ENCODE data around the gene RTP2. TPM values are rescaled to one million over a fixed set of nuclear protein-coding genes. Genes with fewer than 3 reads are reported as not detected.
A peak's percentile ranks its signal among the peaks of the same experiment; 100 is the strongest.

RTP2 gene
- total RNA-seq, 1 experiment from 2014 or later: not detected

DNA sequence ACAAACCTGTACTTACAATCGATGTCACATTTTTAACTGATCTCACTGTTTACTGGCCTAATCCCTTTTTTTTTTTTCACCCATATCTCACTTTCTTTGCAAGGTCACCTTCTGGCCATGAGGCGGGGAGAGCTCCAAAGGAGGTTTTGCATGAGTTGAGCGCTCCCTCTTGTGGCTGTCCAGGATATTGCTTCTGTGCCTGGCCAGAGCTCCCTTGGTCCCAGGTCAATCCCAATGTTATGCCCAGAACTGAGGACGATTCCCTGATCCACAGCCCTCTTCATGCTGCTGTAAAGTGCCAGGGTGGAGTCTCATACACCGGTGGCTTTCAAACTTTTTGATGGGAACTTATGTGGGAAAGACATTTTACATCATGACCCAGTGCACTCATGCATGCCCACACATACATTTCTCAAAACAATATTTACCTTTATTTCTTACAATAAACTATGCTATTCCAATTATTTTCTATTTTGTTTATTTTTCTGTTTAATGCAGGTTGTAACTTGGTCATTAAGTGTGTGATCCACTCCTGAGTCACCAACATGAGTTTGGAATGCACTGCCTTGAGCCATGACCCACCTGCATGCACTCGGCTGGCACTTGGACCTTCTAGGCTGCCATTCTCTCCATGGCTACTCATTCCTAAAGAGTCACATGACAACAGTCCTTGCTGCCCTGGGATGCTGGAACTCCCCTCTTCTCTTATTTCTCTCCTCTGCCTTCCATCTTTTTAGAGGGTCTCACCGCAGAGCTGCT, 22.5 kb downstream of the RTP2 start:
- RAD21 ChIA-PET (ENCODE audit: low non-redundant PET in 1 of 2, low total read pairs in 2 of 2, uncharacterized antibody in 2 of 2, unreplicated experiment in 2 of 2): interaction anchor here (0.9 to 2.8 kb wide), 10 partner anchors 34 to 460 kb away, joined by 3 to 64 read pairs (median 4); no protein-coding TSS in a partner anchor
- BruUV-seq (replicated peaks): no TSS peak
- peak; percentile 94 for ATAC-seq
- peak; percentile 64 for DNase-seq (ENCODE audit: low read depth, low spot score)
- POLR2A ChIA-PET: interaction anchor here (1.7 kb wide), 1 partner anchor 360 kb away, joined by 14 read pairs; no protein-coding TSS in a partner anchor
- Histone ChIP-seq H3K36me3 (ENCODE audit: control insufficient read depth in 1 of 2, insufficient read depth in 2 of 2, low read length in 2 of 2) (no peaks in the 10 kb centered on the region), H3K79me2 (ENCODE audit: insufficient read depth, low read length) (no peaks in the 10 kb centered on the region), H3K9ac (ENCODE audit: low read length) (no peak overlapping the region), H3K9me2 (ENCODE audit: insufficient read depth) (no peaks in the 10 kb centered on the region), H3K4me3 (replicated peaks in 1 of 2; ENCODE audit: low read depth in 1 of 2, low read length in 2 of 2) (no peak overlapping the region), H3K9me3 (ENCODE audit: control insufficient read depth in 1 of 2, insufficient read depth in 1 of 2, low read depth in 1 of 2, low read length in 2 of 2) (no peaks in the 10 kb centered on the region), H3K27me3 (ENCODE audit: insufficient read depth, low read length) (peaks cover 11% of the 10 kb centered on the region), H3K4me2 (ENCODE audit: low read length) (no peak overlapping the region), H2AFZ (ENCODE audit: low read depth, low read length, poor library complexity, severe bottlenecking) (peak overlapping the region; percentile 58), H3K4me1 (ENCODE audit: control insufficient read depth in 1 of 2, insufficient read depth in 2 of 2, low read length in 2 of 2) (no peaks in the 10 kb centered on the region), H4K20me1 (ENCODE audit: insufficient read depth) (no peaks in the 10 kb centered on the region), H3K27ac (ENCODE audit: low read depth, low read length) (no peak overlapping the region)
- no peak for TF ChIP-seq FOSL1 (IDR thresholded peaks at IDR 0.05; ENCODE audit: low read depth)
- TF ChIP-seq, protein P1, sequence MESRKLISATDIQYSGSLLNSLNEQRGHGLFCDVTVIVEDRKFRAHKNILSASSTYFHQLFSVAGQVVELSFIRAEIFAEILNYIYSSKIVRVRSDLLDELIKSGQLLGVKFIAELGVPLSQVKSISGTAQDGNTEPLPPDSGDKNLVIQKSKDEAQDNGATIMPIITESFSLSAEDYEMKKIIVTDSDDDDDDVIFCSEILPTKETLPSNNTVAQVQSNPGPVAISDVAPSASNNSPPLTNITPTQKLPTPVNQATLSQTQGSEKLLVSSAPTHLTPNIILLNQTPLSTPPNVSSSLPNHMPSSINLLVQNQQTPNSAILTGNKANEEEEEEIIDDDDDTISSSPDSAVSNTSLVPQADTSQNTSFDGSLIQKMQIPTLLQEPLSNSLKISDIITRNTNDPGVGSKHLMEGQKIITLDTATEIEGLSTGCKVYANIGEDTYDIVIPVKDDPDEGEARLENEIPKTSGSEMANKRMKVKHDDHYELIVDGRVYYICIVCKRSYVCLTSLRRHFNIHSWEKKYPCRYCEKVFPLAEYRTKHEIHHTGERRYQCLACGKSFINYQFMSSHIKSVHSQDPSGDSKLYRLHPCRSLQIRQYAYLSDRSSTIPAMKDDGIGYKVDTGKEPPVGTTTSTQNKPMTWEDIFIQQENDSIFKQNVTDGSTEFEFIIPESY (IDR thresholded peaks at IDR 0.05; ENCODE audit: extremely low read depth, insufficient replicate concordance, low read length): no peak
- TF ChIP-seq, protein P2, sequence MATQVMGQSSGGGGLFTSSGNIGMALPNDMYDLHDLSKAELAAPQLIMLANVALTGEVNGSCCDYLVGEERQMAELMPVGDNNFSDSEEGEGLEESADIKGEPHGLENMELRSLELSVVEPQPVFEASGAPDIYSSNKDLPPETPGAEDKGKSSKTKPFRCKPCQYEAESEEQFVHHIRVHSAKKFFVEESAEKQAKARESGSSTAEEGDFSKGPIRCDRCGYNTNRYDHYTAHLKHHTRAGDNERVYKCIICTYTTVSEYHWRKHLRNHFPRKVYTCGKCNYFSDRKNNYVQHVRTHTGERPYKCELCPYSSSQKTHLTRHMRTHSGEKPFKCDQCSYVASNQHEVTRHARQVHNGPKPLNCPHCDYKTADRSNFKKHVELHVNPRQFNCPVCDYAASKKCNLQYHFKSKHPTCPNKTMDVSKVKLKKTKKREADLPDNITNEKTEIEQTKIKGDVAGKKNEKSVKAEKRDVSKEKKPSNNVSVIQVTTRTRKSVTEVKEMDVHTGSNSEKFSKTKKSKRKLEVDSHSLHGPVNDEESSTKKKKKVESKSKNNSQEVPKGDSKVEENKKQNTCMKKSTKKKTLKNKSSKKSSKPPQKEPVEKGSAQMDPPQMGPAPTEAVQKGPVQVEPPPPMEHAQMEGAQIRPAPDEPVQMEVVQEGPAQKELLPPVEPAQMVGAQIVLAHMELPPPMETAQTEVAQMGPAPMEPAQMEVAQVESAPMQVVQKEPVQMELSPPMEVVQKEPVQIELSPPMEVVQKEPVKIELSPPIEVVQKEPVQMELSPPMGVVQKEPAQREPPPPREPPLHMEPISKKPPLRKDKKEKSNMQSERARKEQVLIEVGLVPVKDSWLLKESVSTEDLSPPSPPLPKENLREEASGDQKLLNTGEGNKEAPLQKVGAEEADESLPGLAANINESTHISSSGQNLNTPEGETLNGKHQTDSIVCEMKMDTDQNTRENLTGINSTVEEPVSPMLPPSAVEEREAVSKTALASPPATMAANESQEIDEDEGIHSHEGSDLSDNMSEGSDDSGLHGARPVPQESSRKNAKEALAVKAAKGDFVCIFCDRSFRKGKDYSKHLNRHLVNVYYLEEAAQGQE (IDR thresholded peaks at IDR 0.05; ENCODE audit: low read depth): no peak
- TF ChIP-seq, protein P3, sequence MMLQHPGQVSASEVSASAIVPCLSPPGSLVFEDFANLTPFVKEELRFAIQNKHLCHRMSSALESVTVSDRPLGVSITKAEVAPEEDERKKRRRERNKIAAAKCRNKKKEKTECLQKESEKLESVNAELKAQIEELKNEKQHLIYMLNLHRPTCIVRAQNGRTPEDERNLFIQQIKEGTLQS (IDR thresholded peaks at IDR 0.05): no peak
- no peak for TF ChIP-seq SIN3A (IDR thresholded peaks at IDR 0.05; ENCODE audit: low read depth)
- peak; percentile 92 for TF ChIP-seq RAD21 (IDR thresholded peaks at IDR 0.05; ENCODE audit: low read depth)
- no peak for TF ChIP-seq SP1 (IDR thresholded peaks at IDR 0.05; ENCODE audit: low read depth)
- TF ChIP-seq, protein P4, sequence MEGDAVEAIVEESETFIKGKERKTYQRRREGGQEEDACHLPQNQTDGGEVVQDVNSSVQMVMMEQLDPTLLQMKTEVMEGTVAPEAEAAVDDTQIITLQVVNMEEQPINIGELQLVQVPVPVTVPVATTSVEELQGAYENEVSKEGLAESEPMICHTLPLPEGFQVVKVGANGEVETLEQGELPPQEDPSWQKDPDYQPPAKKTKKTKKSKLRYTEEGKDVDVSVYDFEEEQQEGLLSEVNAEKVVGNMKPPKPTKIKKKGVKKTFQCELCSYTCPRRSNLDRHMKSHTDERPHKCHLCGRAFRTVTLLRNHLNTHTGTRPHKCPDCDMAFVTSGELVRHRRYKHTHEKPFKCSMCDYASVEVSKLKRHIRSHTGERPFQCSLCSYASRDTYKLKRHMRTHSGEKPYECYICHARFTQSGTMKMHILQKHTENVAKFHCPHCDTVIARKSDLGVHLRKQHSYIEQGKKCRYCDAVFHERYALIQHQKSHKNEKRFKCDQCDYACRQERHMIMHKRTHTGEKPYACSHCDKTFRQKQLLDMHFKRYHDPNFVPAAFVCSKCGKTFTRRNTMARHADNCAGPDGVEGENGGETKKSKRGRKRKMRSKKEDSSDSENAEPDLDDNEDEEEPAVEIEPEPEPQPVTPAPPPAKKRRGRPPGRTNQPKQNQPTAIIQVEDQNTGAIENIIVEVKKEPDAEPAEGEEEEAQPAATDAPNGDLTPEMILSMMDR (IDR thresholded peaks at IDR 0.05 in 2 of 3, conservative IDR thresholded peaks at IDR 0.05 in 1 of 3; ENCODE audit: borderline replicate concordance in 1 of 3, insufficient read depth in 1 of 3, low read depth in 2 of 3, low read length in 2 of 3): peak; percentile 85 to 92 (median 90)
- no peak for TF ChIP-seq ZFX (IDR thresholded peaks at IDR 0.05)
- intact Hi-C loops (cut with micrococcal nuclease): loop anchor here (1.0 to 10.0 kb wide), 6 partner anchors 34 to 831 kb away; no protein-coding TSS in a partner anchor
- CTCF ChIA-PET: interaction anchor here (0.6 to 9.6 kb wide), 37 partner anchors 8 to 1553 kb away, joined by 3 to 472 read pairs (median 5); no protein-coding TSS in a partner anchor
